Heart left ventricle (tissue), 13 donors: ENCODE results near the gene ALDH3A2.

Experiments
- POLR2A ChIP-seq, 2 donors: fragments of 450-650 bp; IDR thresholded peaks; one replicate each; pipeline ENCODE4 v1.6.1; 2017; ENCODE audit warnings: antibody characterized with exemption in 2 of 2, mild to moderate bottlenecking in 2 of 2, moderate library complexity in 2 of 2
- TF ChIP-seq, protein P1 (sequence below), 12 donors: fragments of 200-600 bp; sonication (generic) in 4 of 12; IDR thresholded peaks; one replicate each; pipeline versions ENCODE4 v1.5.0 to v1.8.0; 2018 to 2022; ENCODE audit warnings: antibody characterized with exemption in 12 of 12, mild to moderate bottlenecking in 5 of 12
- donor health status: ischemic (EF 13 %, LVEDD 7.1; RV severe dilation, severe dysfunction).
- donor health status: DM: no; HTN: yes; CAD: no.
- donor health status: DM: no; HTN: no; CAD: no.
- donor health status: ischemic (EF 25% LVEDD 6.9; RV normal size, moderate dysfunction).
- donor health status: ischemic (EF 25% LVEDD 5.7; RV mildly dilated, moderate dysfunction).
- donor health status: ischemic (EF 35%, LVEDD 5.7; RV mildly dilated, moderate dysfunction).
- donor health status: nonischemic (EF 11% LVEDD 7.7; RV severe dilation, severe dysfunction).
- donor health status: DM: yes; HTN: yes; CAD: no.
- donor health status: PGD.
- donor health status: ischemic (EF 29% LVEDD 5.4; RV normal size, mild dysfunction).
- donor health status: nonischemic (EF 23%, LVEDD 6.1; RV moderate dilation, normal function).

DNA sequence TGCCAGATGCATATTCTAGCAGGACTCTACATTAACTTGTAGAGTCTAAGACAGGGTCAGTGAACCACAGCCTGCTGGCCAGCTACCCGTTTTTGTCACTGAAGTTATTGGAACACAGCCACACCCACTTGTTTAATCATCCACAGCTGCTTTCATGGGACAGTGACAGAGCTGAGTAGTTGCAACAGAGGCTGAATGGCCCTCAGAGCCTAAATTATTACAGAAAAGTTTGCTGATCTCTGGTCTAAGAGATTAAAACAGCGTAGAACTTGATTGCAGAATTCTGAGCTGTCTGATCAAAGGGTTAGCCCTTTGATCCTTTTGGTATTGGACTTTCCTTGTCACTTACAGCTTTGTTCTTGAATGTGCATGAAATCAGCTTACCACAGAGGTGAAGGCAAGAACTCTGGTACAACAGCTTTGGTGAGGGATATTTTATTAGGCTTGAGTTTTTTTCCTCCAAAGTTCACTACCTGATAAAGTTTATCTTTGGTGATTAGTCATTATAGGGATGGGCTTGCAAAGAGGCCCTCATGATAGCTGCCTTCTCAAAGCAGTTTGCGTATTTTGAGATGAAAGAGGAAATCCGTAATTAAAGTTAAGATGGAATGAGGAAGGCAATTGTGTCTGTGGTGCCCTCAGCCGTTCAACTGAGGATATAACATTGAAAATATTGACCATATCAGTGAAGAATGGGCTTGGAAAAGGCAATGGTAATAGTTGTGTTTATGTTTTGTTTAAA, 23.6 kb downstream of the ALDH3A2 start:
- TF ChIP-seq, protein P1, sequence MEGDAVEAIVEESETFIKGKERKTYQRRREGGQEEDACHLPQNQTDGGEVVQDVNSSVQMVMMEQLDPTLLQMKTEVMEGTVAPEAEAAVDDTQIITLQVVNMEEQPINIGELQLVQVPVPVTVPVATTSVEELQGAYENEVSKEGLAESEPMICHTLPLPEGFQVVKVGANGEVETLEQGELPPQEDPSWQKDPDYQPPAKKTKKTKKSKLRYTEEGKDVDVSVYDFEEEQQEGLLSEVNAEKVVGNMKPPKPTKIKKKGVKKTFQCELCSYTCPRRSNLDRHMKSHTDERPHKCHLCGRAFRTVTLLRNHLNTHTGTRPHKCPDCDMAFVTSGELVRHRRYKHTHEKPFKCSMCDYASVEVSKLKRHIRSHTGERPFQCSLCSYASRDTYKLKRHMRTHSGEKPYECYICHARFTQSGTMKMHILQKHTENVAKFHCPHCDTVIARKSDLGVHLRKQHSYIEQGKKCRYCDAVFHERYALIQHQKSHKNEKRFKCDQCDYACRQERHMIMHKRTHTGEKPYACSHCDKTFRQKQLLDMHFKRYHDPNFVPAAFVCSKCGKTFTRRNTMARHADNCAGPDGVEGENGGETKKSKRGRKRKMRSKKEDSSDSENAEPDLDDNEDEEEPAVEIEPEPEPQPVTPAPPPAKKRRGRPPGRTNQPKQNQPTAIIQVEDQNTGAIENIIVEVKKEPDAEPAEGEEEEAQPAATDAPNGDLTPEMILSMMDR (IDR thresholded peaks at IDR 0.05): peak in 4 of 12 donors; percentile 5 to 15 (median 12)
- no peak for TF ChIP-seq POLR2A (IDR thresholded peaks at IDR 0.05)
